Osteocyte (in vitro differentiated cells): ENCODE results near the gene SMPD4. TPM values are rescaled to one million over a fixed set of nuclear protein-coding genes. Genes with fewer than 3 reads are reported as not detected.
"Not testable (repeated sequence)": the region's sequence is repeated elsewhere in the genome, so short reads cannot be mapped to it uniquely, and the experiment has no call there.

ENCODE experiments used
- DNase-seq: peaks from one replicate; pipeline ENCODE4 v3.0.0; 2021; ENCODE audit warnings: mixed read lengths; ENCODE audit not compliant: unreplicated experiment; ENCODE audit errors: extremely low spot score
- H3K27ac Mint-ChIP-seq: one replicate; pipeline ENCODE4 v1.8.0; 2021; ENCODE audit warnings: mild to moderate bottlenecking, mixed read lengths; ENCODE audit not compliant: unreplicated experiment
- H3K27me3 Mint-ChIP-seq: one replicate; pipeline ENCODE4 v1.8.0; 2021; ENCODE audit warnings: mixed read lengths; ENCODE audit not compliant: unreplicated experiment
- H3K36me3 Mint-ChIP-seq: one replicate; pipeline ENCODE4 v1.8.0; 2021; ENCODE audit warnings: mixed read lengths; ENCODE audit not compliant: unreplicated experiment
- H3K4me1 Mint-ChIP-seq: one replicate; pipeline ENCODE4 v1.8.0; 2021; ENCODE audit warnings: mixed read lengths; ENCODE audit not compliant: unreplicated experiment
- H3K4me3 Mint-ChIP-seq: one replicate; pipeline ENCODE4 v1.8.0; 2021; ENCODE audit warnings: mild to moderate bottlenecking, moderate library complexity, mixed read lengths; ENCODE audit not compliant: unreplicated experiment
- H3K9me3 Mint-ChIP-seq: one replicate; pipeline ENCODE4 v1.8.0; 2021; ENCODE audit warnings: mixed read lengths; ENCODE audit not compliant: unreplicated experiment
- CTCF ChIP-seq: fragments of 200-600 bp; sonication (generic); IDR thresholded peaks from 2 replicates; pipeline ENCODE4 v1.5.0; 2021; ENCODE audit warnings: antibody characterized with exemption, mild to moderate bottlenecking, moderate library complexity
- total RNA-seq: library from RNA; stranded (reverse); gene quantifications from 2 replicates; pipeline ENCODE4 v1.2.1, GENCODE V29; 2021

SMPD4 gene
- total RNA-seq, 1 donor from 2014 or later: 64.8 TPM

- TF ChIP-seq CTCF: no peak
- H3K9me3 Mint-ChIP-seq: no peaks in the 10 kb centered on the region
- H3K27me3 Mint-ChIP-seq: no peaks in the 10 kb centered on the region
- H3K36me3 Mint-ChIP-seq: peaks cover 4% of the 10 kb centered on the region
- H3K4me1 Mint-ChIP-seq: no peaks in the 10 kb centered on the region
- no peak overlapping the region for H3K27ac Mint-ChIP-seq
- H3K4me3 Mint-ChIP-seq: no peak overlapping the region
- DNase-seq: no peak
These were observed 22.8 kb downstream of the SMPD4 start for GRCh38 chr2:130158631-130159030.

GRCh38 chr2:130157825-130158514, 23.4 kb downstream of the SMPD4 start:
- not testable (repeated sequence) for H3K9me3 Mint-ChIP-seq, H3K36me3 Mint-ChIP-seq, H3K4me3 Mint-ChIP-seq, H3K27ac Mint-ChIP-seq, H3K4me1 Mint-ChIP-seq, H3K27me3 Mint-ChIP-seq, DNase-seq

GRCh38 chr2:130157354-130157753, 24.0 kb downstream of the SMPD4 start:
- not testable (repeated sequence) for DNase-seq, H3K4me3 Mint-ChIP-seq, H3K36me3 Mint-ChIP-seq, H3K27me3 Mint-ChIP-seq, H3K27ac Mint-ChIP-seq, H3K4me1 Mint-ChIP-seq, H3K9me3 Mint-ChIP-seq

GRCh38 chr2:130156624-130157004, 24.8 kb downstream of the SMPD4 start:
- no peaks in the 10 kb centered on the region for H3K9me3 Mint-ChIP-seq
- no peak overlapping the region for H3K27ac Mint-ChIP-seq
- H3K36me3 Mint-ChIP-seq: peaks cover 9% of the 10 kb centered on the region
- H3K4me1 Mint-ChIP-seq: no peaks in the 10 kb centered on the region
- H3K4me3 Mint-ChIP-seq: no peak overlapping the region
- DNase-seq: no peak
- H3K27me3 Mint-ChIP-seq: no peaks in the 10 kb centered on the region
- TF ChIP-seq CTCF: no peak

GRCh38 chr2:130155956-130156623, 25.3 kb downstream of the SMPD4 start:
- TF ChIP-seq CTCF: peak; percentile 55
- DNase-seq, H3K4me3 Mint-ChIP-seq, H3K36me3 Mint-ChIP-seq, H3K9me3 Mint-ChIP-seq, H3K27me3 Mint-ChIP-seq, H3K4me1 Mint-ChIP-seq, H3K27ac Mint-ChIP-seq: not testable (repeated sequence)
